Choroid plexus epithelial cell (primary cell): Measurements from ENCODE around the gene TMEM244.

Experiments
- DNase-seq: peaks from one replicate; pipeline ENCODE4 v3.0.0-alpha.2; 2010; ENCODE audit warnings: low read depth
- H3K4me3 ChIP-seq: 2 replicates; pipeline ENCODE4 v1.5.1; 2011; ENCODE audit warnings: low read depth, mild to moderate bottlenecking, control low read depth, low read length, moderate library complexity
- TF ChIP-seq, protein P1 (sequence below): conservative IDR thresholded peaks from 2 replicates; pipeline ENCODE4 v1.5.1; 2011; ENCODE audit warnings: low read depth, mild to moderate bottlenecking, control low read depth, inconsistent platforms, low read length, moderate library complexity

TMEM244 gene

DNA sequence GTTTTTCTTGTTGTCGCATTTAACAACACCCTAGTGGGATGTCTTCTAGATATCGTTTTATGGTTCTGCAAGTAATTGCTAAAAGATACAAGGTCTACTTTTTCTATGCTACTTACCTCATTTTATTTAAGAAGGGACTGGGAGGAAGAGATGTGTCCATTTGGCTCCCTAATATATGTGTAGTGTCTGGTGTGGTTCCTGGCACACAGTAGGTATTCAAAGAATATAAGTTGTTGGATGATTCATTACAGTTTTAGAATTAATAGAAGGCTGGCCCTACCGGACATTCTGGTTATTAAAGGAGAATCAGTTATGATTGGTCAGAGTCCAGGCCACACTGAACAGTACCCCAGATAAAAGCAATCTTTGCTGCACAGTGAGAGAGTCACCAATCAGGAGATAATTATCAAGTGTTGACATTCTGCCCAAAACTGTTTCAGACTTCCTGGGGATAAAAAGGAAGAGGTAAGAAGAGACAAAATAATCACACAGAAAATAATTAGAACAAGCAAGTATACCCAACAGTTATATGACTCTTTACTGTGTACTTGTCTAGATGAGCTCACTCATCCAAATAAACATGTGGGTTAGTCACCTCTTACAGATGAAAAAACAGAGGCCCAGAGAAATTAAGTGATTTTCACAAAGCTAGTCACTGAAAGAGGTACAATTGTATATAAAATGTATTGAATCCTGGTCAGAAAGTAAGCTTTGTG lies 7.0 kb downstream of the TMEM244 start:
- no peak overlapping the region for H3K4me3 ChIP-seq
- DNase-seq = peak; percentile 54
- TF ChIP-seq, protein P1, sequence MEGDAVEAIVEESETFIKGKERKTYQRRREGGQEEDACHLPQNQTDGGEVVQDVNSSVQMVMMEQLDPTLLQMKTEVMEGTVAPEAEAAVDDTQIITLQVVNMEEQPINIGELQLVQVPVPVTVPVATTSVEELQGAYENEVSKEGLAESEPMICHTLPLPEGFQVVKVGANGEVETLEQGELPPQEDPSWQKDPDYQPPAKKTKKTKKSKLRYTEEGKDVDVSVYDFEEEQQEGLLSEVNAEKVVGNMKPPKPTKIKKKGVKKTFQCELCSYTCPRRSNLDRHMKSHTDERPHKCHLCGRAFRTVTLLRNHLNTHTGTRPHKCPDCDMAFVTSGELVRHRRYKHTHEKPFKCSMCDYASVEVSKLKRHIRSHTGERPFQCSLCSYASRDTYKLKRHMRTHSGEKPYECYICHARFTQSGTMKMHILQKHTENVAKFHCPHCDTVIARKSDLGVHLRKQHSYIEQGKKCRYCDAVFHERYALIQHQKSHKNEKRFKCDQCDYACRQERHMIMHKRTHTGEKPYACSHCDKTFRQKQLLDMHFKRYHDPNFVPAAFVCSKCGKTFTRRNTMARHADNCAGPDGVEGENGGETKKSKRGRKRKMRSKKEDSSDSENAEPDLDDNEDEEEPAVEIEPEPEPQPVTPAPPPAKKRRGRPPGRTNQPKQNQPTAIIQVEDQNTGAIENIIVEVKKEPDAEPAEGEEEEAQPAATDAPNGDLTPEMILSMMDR = no peak

DNA sequence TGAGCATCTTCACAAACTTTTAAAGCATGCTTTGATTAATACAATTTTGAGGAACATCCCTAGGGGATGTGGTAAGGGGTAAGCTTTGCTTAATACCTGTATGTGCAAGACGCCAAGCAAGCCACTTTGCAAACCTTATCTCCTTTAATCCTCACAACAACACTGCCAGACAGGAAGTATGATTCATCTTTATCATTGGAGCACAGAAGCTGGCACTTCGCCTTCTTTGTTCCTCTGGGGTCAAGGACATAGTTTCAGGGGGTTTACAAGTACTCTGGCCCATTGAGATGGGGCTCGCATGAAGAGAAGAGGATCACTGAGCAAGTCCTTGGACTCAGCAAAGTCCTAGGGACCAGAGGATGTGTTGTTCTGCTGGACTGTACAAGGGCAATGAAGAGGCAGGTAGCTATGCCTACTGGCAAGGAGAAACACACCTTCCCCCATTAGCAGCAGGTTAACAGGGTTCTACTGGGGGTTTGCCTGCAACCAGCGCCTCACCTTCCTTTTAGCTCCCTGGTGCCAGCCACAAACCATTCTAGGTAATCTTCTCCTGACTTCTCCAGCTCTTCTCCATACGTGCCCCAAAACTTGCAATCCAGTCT lies 8.8 kb downstream of the TMEM244 start:
- DNase-seq = peak; percentile 34
- TF ChIP-seq, protein P1 = no peak

DNA sequence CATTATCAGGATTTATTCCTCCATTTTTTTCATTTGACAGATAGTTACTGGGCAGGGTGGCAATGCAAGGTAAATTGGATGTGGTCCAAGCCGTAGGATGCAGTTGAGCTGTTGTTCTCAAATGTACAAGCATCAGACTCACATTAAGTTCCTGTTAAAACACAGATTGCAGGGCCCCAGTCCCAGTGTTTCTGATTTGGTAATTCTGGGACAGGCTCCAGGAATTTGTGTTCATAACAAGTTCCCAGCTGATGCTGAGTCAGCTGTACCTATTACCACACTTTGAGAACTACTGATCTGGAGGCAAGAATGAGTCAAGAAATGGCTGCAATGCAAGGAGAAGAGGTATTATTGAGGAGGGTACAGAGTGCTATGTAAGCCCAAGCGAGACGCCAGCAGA lies 11.7 kb downstream of the TMEM244 start:
- peak; percentile 86 for DNase-seq
- TF ChIP-seq, protein P1 = no peak
- H3K4me3 ChIP-seq = no peak overlapping the region

More for the DNA sequence above, 8.8 kb downstream of the TMEM244 start:
- H3K4me3 ChIP-seq = no peak overlapping the region

DNA sequence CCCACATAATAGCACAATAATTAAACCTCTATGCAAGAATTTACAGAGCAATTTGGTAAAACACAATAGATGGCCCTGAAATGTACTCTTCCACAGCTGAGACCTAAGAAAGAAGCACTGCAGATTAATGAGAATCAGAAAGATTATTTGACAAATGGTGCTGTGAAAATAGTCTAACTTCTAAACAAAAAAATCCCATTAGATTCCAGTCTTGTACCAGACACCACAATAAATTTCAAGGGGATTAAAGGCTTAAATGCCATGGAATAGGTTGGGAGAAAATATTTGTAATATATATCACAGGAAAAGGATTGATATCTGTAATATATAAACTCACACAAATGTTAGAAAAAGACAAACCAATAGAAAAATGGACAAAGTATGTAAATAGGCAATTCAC lies 14.4 kb downstream of the TMEM244 start:
- no peak for DNase-seq
- TF ChIP-seq, protein P1 = no peak

DNA sequence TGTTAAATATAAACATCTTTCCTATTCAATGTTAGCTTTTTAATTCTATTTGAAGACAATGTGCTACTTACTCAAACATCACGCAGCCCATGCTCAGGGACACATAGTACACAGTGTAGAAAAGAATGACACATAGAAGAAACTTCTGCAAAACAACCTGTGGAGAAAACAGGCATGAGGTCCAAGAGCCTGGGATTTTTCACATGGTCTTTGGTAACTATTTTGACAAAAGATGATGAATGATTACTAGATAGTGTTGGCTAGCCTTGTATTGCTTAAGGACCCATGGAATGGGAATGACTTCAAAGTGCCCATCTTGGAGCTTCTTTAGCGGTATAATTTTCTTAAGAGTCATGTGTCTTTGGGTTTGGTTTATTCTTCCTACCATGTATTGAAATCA lies 15.4 kb downstream of the TMEM244 start:
- TF ChIP-seq, protein P1 = no peak
- no peak overlapping the region for H3K4me3 ChIP-seq
- no peak for DNase-seq

More for the DNA sequence above, 14.4 kb downstream of the TMEM244 start:
- no peak overlapping the region for H3K4me3 ChIP-seq

DNA sequence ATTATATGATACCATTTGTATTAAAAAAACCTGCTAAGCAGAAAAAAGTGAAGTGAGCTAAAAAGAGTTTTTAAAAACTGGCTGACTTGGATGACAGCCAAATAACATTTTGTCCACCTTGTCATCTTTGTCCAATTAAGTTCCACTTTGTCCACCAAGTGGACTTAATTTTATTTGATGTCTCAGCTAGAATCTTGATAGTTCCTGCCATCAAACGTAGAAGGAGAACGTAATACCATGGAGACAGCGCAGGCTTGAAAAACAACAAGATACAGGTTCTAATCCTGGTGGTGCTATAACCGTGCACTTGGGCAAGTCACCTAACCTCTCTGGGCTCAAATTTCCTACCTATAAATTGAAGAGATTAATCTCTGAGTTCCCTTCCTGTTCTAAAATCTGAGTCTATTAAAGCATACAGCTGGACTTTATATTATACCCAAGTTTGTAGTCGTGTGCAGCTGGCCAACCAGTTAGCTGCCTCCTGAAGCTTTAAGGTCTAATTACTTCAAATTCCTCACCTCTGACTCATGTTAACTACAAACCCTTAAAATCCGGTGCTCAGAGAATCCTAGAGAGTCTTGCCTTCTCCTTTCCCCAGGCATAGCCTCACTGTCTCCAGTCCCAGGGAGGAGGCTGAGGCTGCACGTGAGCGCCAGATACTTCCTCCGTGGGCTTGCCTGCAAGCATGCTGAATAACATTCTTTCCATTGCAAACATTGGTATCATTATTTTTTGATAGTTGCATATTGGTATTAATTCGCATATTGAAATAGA lies 16.8 kb downstream of the TMEM244 start:
- H3K4me3 ChIP-seq = no peak overlapping the region
- DNase-seq = peak; percentile 85
- TF ChIP-seq, protein P1 = no peak
